Panc1 (cell line): ENCODE measurements around the gene UGGT1. TPM values are rescaled to one million over a fixed set of nuclear protein-coding genes. Genes with fewer than 3 reads are reported as not detected.

Source experiments
- ATAC-seq: fragments of 200-7000 bp; cut with Tn5 transposase; 2 replicates; pipeline ENCODE4 v1.9.1; 2020; ENCODE audit warnings: mild to moderate bottlenecking, moderate library complexity
- BruUV-seq: library from RNA; stranded (reverse); fragments of 400-500 nt; replicated peaks from 2 replicates; lab custom pipeline; 2021; lab: Mats Ljungman, UMichigan
- CTCF ChIA-PET: fragments of 300-600 bp; sonication (Branson Sonifier 250); formaldehyde crosslinking; loops from one replicate; lab custom pipeline; 2022; ENCODE audit warnings: antibody characterized with exemption; lab: Charles Lee
- POLR2A ChIA-PET: fragments of 300-600 bp; sonication (Branson Sonifier 250); formaldehyde crosslinking; loops from one replicate; lab custom pipeline; 2022; ENCODE audit warnings: antibody characterized with exemption; lab: Charles Lee
- DNase-seq: peaks from one replicate; pipeline ENCODE4 v3.0.0-alpha.2; 2010; ENCODE audit warnings: low read depth, low spot score
- H3K27ac ChIP-seq: 2 replicates; pipeline ENCODE4 v1.5.1; 2011; ENCODE audit warnings: mild to moderate bottlenecking, low read length, inconsistent platforms
- H3K27me3 ChIP-seq: fragments of 200-500 bp; sonication (Bioruptor generic); 2 replicates; pipeline ENCODE4 v1.6.0; 2014; ENCODE audit warnings: low read length, inconsistent platforms; ENCODE audit not compliant: control insufficient read depth, insufficient read depth
- H3K36me3 ChIP-seq: fragments of 200-500 bp; sonication (Bioruptor generic); 2 replicates; pipeline ENCODE4 v1.5.1; 2014; ENCODE audit warnings: inconsistent platforms, mild to moderate bottlenecking, low read length, moderate library complexity; ENCODE audit not compliant: control insufficient read depth, insufficient read depth
- H3K4me1 ChIP-seq: 2 replicates; pipeline ENCODE4 v1.5.1; 2011; ENCODE audit warnings: inconsistent platforms, mild to moderate bottlenecking, low read length, moderate library complexity; ENCODE audit not compliant: control insufficient read depth, insufficient read depth
- H3K4me3 ChIP-seq, 2 experiments: 2 replicates each; pipeline ENCODE4 v1.5.1; 2011 to 2012; ENCODE audit warnings: low read depth in 2 of 2, low read length in 2 of 2, mild to moderate bottlenecking in 2 of 2, inconsistent platforms in 1 of 2, moderate library complexity in 1 of 2
- H3K9me3 ChIP-seq: fragments of 200-500 bp; sonication (Bioruptor generic); 2 replicates; pipeline ENCODE4 v1.5.1; 2014; ENCODE audit warnings: low read depth, mild to moderate bottlenecking, inconsistent platforms, low read length, moderate library complexity; ENCODE audit not compliant: control insufficient read depth, insufficient read depth
- CTCF ChIP-seq: fragments of 450-650 bp; IDR thresholded peaks from 2 replicates; pipeline ENCODE4 v1.5.1; 2017; ENCODE audit warnings: mild to moderate bottlenecking
- POLR2AphosphoS5 ChIP-seq: IDR thresholded peaks from 2 replicates; pipeline ENCODE4 v1.6.1; 2012; ENCODE audit warnings: mild to moderate bottlenecking, low read depth, low read length, moderate library complexity
- SIN3A ChIP-seq: IDR thresholded peaks from 2 replicates; pipeline ENCODE4 v1.6.1; 2012; ENCODE audit warnings: low read depth, mild to moderate bottlenecking, low read length, moderate library complexity, borderline replicate concordance; ENCODE audit not compliant: insufficient read depth
- TCF7L2 ChIP-seq: IDR thresholded peaks from 2 replicates; pipeline ENCODE4 v1.6.1; 2011; ENCODE audit warnings: mild to moderate bottlenecking, low read depth, low read length, inconsistent platforms
- in situ Hi-C: cut with HindIII; loops from 2 replicates; pipeline ENCODE4 v1.10.0; 2016; ENCODE audit warnings: low sequenced_read_pairs, low pct_unique_long_range_greater_than_20kb
- intact Hi-C: fragments of 100-400 bp; cut with micrococcal nuclease; formaldehyde crosslinking; loops from one replicate; pipeline ENCODE4 v1.10.0; 2022; ENCODE audit not compliant: unreplicated experiment
- total RNA-seq: library from RNA; stranded (reverse); gene quantifications from one replicate; pipeline ENCODE4 v1.2.1, GENCODE V29; 2021; ENCODE audit not compliant: unreplicated experiment
- TF ChIP-seq, protein P1 (sequence below), 2 experiments: IDR thresholded peaks; 2 replicates each; pipeline ENCODE4 v1.6.1; 2011 to 2012; ENCODE audit warnings: low read depth in 2 of 2, control low read depth in 1 of 2, low read length in 1 of 2, mild to moderate bottlenecking in 1 of 2, moderate library complexity in 1 of 2; ENCODE audit not compliant: insufficient read depth in 1 of 2

UGGT1 gene
- total RNA-seq, 1 experiment from 2014 or later = 64.2 TPM

DNA sequence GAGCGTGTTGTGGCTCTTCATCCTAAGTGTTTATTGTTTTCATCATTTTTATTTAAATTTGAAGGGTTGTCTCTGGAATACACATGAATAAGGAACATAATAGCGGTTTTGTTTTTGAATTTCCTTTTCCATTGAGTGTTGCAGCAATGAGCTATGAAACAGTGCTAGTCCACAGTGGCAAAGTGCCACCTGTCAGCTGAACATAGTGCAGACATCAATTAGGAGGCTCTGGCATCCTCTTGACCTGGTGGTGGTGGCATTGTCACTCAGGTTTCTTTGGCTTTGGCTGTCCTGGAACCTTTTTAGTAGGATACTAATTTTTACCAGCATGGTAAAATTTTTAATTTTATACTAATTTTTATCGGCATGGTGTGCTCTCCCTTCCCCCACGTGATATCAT, 63.2 kb downstream of the UGGT1 start:
- Histone ChIP-seq H3K4me1 (no peaks in the 10 kb centered on the region), H3K36me3 (peaks cover 7% of the 10 kb centered on the region), H3K27me3 (no peaks in the 10 kb centered on the region), H3K4me3 (no peak overlapping the region), H3K9me3 (no peaks in the 10 kb centered on the region), H3K27ac (no peak overlapping the region)
- TF ChIP-seq POLR2AphosphoS5 (no peak), CTCF (no peak), SIN3A (no peak), TCF7L2 (no peak)
- TF ChIP-seq, protein P1, sequence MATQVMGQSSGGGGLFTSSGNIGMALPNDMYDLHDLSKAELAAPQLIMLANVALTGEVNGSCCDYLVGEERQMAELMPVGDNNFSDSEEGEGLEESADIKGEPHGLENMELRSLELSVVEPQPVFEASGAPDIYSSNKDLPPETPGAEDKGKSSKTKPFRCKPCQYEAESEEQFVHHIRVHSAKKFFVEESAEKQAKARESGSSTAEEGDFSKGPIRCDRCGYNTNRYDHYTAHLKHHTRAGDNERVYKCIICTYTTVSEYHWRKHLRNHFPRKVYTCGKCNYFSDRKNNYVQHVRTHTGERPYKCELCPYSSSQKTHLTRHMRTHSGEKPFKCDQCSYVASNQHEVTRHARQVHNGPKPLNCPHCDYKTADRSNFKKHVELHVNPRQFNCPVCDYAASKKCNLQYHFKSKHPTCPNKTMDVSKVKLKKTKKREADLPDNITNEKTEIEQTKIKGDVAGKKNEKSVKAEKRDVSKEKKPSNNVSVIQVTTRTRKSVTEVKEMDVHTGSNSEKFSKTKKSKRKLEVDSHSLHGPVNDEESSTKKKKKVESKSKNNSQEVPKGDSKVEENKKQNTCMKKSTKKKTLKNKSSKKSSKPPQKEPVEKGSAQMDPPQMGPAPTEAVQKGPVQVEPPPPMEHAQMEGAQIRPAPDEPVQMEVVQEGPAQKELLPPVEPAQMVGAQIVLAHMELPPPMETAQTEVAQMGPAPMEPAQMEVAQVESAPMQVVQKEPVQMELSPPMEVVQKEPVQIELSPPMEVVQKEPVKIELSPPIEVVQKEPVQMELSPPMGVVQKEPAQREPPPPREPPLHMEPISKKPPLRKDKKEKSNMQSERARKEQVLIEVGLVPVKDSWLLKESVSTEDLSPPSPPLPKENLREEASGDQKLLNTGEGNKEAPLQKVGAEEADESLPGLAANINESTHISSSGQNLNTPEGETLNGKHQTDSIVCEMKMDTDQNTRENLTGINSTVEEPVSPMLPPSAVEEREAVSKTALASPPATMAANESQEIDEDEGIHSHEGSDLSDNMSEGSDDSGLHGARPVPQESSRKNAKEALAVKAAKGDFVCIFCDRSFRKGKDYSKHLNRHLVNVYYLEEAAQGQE (IDR thresholded peaks at IDR 0.05; ENCODE audit: insufficient read depth in 1 of 2, low read depth in 2 of 2, low read length in 1 of 2) = no peak
- ChIA-PET POLR2A (no interaction called here), CTCF (no interaction called here)
- no TSS peak for BruUV-seq
- DNase-seq (no peak), ATAC-seq (no peak)
- in situ Hi-C loops (no loop called here), intact Hi-C loops (no loop called here)

GRCh38 chr2:128155970-128156369, 65.0 kb downstream of the UGGT1 start:
- in situ Hi-C loops (no loop called here), intact Hi-C loops (no loop called here)
- ChIA-PET POLR2A (no interaction called here), CTCF (no interaction called here)
- ATAC-seq (no peak), DNase-seq (no peak)
- Histone ChIP-seq H3K27me3 (no peaks in the 10 kb centered on the region), H3K4me1 (no peaks in the 10 kb centered on the region), H3K9me3 (no peaks in the 10 kb centered on the region), H3K4me3 (no peak overlapping the region), H3K27ac (no peak overlapping the region), H3K36me3 (peaks cover 12% of the 10 kb centered on the region)
- BruUV-seq = no TSS peak
- TF ChIP-seq, protein P1 (IDR thresholded peaks at IDR 0.05; ENCODE audit: insufficient read depth in 1 of 2, low read depth in 2 of 2, low read length in 1 of 2) = no peak
- TF ChIP-seq TCF7L2 (no peak), POLR2AphosphoS5 (no peak), SIN3A (no peak), CTCF (no peak)
